ENCODE results near the gene ZPBP.
A peak's percentile ranks its signal among the peaks of the same experiment; 100 is the strongest.

DNA sequence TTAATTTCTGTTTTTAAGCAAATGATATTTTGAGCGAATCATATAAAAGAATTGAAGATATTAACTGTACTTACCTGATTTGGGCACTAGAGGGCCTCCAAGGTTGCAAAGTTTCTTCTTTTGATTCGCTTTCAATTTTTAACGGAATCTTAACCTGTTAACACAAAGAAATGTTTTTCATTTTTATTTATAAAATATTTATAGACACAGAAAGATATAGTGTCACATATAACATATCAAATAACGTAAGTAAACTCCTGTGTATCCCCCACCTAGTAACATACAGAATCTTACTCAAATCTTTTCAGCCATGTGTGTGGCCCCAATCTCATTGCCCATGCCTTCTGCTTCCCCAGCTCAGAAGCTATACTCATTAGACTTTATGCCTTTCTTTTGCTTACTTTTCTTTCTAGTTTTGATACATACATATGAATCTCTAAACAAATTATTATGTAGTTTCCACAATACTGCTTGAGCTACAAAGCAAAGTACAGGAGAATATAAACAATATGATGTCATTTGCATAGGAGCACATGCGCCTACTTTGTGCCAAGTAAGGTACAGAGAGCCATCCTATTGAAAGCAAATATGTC, 49.5 kb upstream of the ZPBP start:
- peak; percentile 64 for TF ChIP-seq CTCF (IDR thresholded peaks at IDR 0.05; ENCODE audit: insufficient read depth, low read depth, low read length)
- TF ChIP-seq EZH2 (IDR thresholded peaks at IDR 0.05; ENCODE audit: insufficient read depth, low read length): no peak
